Measurements from ENCODE around the gene COL15A1.

COL15A1 gene

DNA sequence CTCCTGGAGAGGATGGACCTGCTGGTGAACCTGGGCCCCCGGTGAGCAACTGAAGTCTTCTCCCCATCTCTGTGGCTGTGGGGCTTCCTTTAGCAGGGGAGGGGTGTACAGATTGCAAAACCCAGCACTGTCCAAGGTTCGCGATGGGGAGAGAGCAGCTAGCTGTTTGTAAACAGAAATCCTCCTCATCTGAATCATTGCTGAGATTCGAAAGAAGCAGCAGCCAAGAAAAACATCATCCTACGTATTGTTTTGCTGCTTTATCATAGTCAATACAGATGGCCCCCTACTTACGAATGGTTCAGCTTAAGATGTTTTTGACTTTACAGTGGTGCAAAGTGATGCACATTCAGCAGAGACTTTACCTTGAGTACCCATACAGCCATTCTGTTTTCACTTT lies 81.3 kb downstream of the COL15A1 start:
- no peaks in the 10 kb centered on the region for H3K9me3 Mint-ChIP-seq
- H3K36me3 Mint-ChIP-seq (ENCODE audit: low read depth): peaks cover 1% of the 10 kb centered on the region
- H3K27ac Mint-ChIP-seq: no peak overlapping the region
- peaks cover 31% of the 10 kb centered on the region for H3K4me1 Mint-ChIP-seq (ENCODE audit: low read depth)
- no peak overlapping the region for H3K4me3 Mint-ChIP-seq
- H3K27me3 Mint-ChIP-seq (ENCODE audit: low read depth): peaks cover 5% of the 10 kb centered on the region

DNA sequence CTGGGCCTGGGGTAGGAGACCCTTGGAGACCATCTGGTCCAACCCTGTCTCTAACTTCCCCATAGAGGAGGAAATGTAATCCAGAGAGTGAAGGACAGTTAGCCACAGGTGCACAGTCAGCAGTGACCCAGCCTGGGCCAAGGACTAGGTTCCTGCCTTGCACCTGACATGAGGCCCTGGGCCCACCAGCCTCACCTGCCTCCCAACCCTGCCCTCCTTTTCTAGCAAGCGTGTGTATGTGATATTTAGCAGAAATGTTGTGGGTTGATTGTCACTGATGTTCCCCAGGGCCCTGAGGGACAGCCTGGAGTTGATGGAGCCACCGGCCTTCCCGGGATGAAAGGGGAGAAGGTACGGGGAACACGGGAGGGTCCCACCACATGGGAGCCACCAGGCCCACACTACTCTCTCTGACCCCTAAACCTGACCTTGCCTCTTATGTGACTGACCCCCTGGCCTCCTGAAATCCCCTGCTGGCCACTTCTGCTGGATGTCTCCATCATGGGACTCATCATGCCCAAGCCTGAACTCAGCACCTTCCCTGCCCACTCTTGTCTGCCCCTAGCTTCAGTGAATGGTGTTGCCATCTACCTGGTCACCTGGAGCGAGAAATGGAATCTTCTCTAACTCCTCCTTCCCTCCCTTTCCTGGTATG lies 82.0 kb downstream of the COL15A1 start:
- H3K4me3 Mint-ChIP-seq: no peak overlapping the region
- H3K4me1 Mint-ChIP-seq (ENCODE audit: low read depth): peaks cover 38% of the 10 kb centered on the region
- no peaks in the 10 kb centered on the region for H3K9me3 Mint-ChIP-seq
- no peak overlapping the region for H3K27ac Mint-ChIP-seq
- H3K27me3 Mint-ChIP-seq (ENCODE audit: low read depth): peaks cover 9% of the 10 kb centered on the region
- peaks cover 4% of the 10 kb centered on the region for H3K36me3 Mint-ChIP-seq (ENCODE audit: low read depth)

GRCh38 chr9:99026271-99026955 lies 82.7 kb downstream of the COL15A1 start:
- Mint-ChIP-seq H3K4me3 (no peak overlapping the region), H3K27me3 (ENCODE audit: low read depth) (peaks cover 9% of the 10 kb centered on the region), H3K36me3 (ENCODE audit: low read depth) (peaks cover 4% of the 10 kb centered on the region), H3K4me1 (ENCODE audit: low read depth) (peaks cover 41% of the 10 kb centered on the region), H3K9me3 (no peaks in the 10 kb centered on the region), H3K27ac (peak overlapping the region; percentile 73)

DNA sequence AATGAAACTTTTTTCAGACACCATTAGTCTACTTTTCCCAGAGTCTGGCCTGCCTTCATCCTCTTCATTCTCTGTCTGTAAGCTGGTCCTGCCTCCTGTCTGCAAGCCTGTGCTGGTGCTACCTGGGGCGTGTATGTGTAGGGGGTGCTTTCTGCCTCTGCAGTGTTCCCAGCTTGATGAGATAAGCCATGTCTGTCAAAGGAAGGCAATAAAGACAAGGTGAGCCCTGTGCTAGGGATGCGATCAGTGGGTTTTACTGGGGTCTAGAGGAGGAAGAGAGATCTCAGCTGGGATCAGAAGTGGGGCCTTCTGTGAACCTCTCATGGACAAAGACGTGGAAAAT lies 83.2 kb downstream of the COL15A1 start:
- Mint-ChIP-seq H3K9me3 (no peaks in the 10 kb centered on the region), H3K27me3 (ENCODE audit: low read depth) (peaks cover 9% of the 10 kb centered on the region), H3K27ac (peak overlapping the region; percentile 73), H3K4me1 (ENCODE audit: low read depth) (peaks cover 41% of the 10 kb centered on the region), H3K36me3 (ENCODE audit: low read depth) (peaks cover 4% of the 10 kb centered on the region), H3K4me3 (no peak overlapping the region)

GRCh38 chr9:99027443-99027842 lies 83.7 kb downstream of the COL15A1 start:
- H3K27ac Mint-ChIP-seq: peak overlapping the region; percentile 73
- H3K27me3 Mint-ChIP-seq (ENCODE audit: low read depth): peaks cover 9% of the 10 kb centered on the region
- peak overlapping the region; percentile 15 for H3K4me3 Mint-ChIP-seq
- peaks cover 41% of the 10 kb centered on the region for H3K4me1 Mint-ChIP-seq (ENCODE audit: low read depth)
- peaks cover 4% of the 10 kb centered on the region for H3K36me3 Mint-ChIP-seq (ENCODE audit: low read depth)
- H3K9me3 Mint-ChIP-seq: no peaks in the 10 kb centered on the region

- Mint-ChIP-seq H3K4me1 (ENCODE audit: low read depth) (peaks cover 45% of the 10 kb centered on the region), H3K4me3 (no peak overlapping the region), H3K27ac (no peak overlapping the region), H3K27me3 (ENCODE audit: low read depth) (peaks cover 3% of the 10 kb centered on the region), H3K36me3 (ENCODE audit: low read depth) (peaks cover 4% of the 10 kb centered on the region), H3K9me3 (no peaks in the 10 kb centered on the region)
Observed at GRCh38 chr9:99029083-99029645, 85.5 kb downstream of the COL15A1 start.

GRCh38 chr9:99030092-99030511 lies 86.4 kb downstream of the COL15A1 start:
- Mint-ChIP-seq H3K27me3 (ENCODE audit: low read depth) (peaks cover 3% of the 10 kb centered on the region), H3K9me3 (no peaks in the 10 kb centered on the region), H3K27ac (no peak overlapping the region), H3K4me1 (ENCODE audit: low read depth) (peaks cover 52% of the 10 kb centered on the region), H3K4me3 (no peak overlapping the region), H3K36me3 (ENCODE audit: low read depth) (peaks cover 4% of the 10 kb centered on the region)

DNA sequence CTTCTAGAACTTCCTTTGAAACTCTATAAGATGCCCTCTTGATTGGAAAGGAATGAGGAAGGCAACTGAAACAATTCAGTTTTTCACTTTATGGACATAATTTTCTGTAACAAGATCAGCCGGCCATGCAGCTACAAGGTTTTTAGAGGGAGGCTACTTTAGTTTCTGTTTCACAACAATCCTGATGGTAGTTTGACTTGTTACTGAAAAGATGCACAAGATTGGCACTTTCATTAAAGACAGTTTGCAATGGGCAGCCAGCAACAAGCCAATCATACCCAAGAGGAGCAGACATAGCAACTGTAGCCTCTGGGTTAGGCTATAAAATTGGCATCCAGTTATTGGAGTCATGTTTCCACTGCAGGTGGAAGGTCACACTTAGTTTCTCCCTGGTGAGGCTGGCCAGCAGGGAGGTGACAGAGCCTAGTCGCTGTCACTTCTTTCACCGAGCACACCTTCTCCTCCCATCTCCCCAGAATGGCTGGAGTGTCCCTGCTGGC lies 87.0 kb downstream of the COL15A1 start:
- Mint-ChIP-seq H3K4me1 (ENCODE audit: low read depth) (peaks cover 53% of the 10 kb centered on the region), H3K27ac (no peak overlapping the region), H3K4me3 (no peak overlapping the region), H3K27me3 (ENCODE audit: low read depth) (peaks cover 3% of the 10 kb centered on the region), H3K9me3 (no peaks in the 10 kb centered on the region), H3K36me3 (ENCODE audit: low read depth) (peaks cover 4% of the 10 kb centered on the region)

- peaks cover 4% of the 10 kb centered on the region for H3K36me3 Mint-ChIP-seq (ENCODE audit: low read depth)
- H3K9me3 Mint-ChIP-seq: no peaks in the 10 kb centered on the region
- peaks cover 52% of the 10 kb centered on the region for H3K4me1 Mint-ChIP-seq (ENCODE audit: low read depth)
- H3K4me3 Mint-ChIP-seq: no peak overlapping the region
- H3K27ac Mint-ChIP-seq: no peak overlapping the region
- H3K27me3 Mint-ChIP-seq (ENCODE audit: low read depth): peaks cover 3% of the 10 kb centered on the region
Observed at GRCh38 chr9:99031319-99031718, 87.6 kb downstream of the COL15A1 start.

DNA sequence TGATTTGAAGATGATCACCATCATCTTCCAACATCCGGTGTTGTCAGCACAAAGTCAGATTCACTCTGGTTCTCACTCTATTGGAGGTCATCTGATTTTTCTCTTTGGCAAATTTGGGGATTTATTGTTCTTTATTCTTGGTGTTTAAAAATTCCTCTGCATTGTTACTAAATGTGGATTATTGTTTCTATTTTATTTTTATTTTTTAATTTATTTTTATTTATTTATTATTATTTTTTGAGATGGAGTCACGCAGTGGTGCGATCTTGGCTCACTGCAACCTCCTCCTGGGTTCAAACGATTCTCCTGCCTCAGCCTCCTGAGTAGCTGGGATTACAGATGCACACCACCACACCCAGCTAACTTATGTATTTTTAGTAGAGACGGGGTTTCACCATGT lies 88.3 kb downstream of the COL15A1 start:
- Mint-ChIP-seq H3K9me3 (no peaks in the 10 kb centered on the region), H3K27ac (no peak overlapping the region), H3K4me3 (no peak overlapping the region), H3K27me3 (ENCODE audit: low read depth) (peaks cover 3% of the 10 kb centered on the region), H3K36me3 (ENCODE audit: low read depth) (peaks cover 2% of the 10 kb centered on the region), H3K4me1 (ENCODE audit: low read depth) (peaks cover 46% of the 10 kb centered on the region)

DNA sequence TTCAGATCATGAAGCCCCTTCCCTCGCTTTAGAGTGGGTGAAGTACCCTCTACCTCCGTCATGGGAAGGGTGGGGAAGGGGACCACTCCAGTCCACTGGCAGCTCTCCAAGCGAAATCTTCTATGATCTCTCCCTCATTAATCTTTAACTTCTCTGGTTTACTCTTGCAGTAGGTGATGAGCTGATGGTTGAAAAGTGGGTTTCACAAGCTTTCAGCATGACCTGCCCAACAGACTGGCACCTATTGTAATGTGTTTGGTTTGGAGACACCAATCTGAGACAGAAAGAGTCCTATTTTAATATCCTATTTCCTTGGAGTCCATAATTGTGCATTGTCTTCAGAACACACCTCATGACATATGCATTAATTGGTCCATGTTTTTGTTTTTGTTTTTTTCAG lies 90.4 kb downstream of the COL15A1 start:
- Mint-ChIP-seq H3K4me3 (no peak overlapping the region), H3K9me3 (no peaks in the 10 kb centered on the region), H3K36me3 (ENCODE audit: low read depth) (peaks cover 2% of the 10 kb centered on the region), H3K4me1 (ENCODE audit: low read depth) (peaks cover 41% of the 10 kb centered on the region), H3K27ac (no peak overlapping the region), H3K27me3 (ENCODE audit: low read depth) (peaks cover 3% of the 10 kb centered on the region)

DNA sequence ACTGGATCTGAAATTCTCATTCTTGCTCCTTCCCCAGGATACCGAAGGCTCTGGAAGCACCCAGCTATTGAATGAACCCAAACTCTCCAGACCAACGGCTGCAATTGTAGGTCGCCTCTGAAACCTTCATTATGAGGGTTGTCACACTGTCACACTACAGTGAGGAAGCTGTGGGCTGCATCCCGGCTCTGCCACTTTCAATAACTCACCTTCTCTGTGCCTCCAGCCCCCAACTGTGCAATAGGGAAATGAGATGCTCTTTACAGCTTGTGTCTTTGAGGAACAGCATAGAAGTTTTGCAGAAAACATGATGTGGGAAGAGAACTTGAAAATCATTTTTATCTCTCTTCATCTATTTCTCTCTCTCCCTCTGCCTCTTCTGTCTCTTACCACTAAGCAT lies 91.6 kb downstream of the COL15A1 start:
- Mint-ChIP-seq H3K9me3 (no peaks in the 10 kb centered on the region), H3K4me1 (ENCODE audit: low read depth) (peaks cover 48% of the 10 kb centered on the region)

DNA sequence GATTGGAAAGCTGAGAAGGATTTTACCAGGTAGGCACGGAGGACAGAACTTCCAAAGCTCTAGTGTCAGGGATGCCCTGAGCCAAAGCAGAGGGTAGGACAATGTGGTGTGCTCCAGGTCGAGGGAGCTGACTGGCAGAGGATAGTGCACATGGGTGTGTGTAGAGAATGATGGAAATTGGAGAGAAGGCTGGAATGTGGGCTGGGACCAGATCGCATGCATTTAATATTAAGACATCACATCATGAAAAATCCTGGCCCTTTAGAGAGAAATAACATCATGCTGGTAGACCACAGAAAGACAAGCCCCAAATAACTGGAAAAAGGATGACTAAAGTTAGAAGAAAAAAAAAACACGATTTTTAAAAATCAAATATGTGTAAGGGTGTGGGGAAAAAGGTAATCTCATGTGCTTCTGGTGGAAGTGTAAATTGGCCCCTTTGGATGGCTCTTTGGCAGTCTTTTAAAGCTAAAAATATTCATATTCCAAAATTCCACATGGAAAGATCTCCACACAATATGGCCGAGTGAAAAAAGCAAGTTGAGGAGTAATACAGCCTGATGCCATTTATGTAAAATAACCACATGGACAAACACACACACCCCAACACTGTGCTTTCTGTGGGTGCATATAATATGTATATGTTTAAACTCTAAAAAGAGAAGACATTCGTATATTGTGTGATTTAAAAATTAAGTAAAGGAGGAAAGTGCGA lies 94.2 kb downstream of the COL15A1 start:
- Mint-ChIP-seq H3K27ac (no peak overlapping the region), H3K4me1 (ENCODE audit: low read depth) (peaks cover 50% of the 10 kb centered on the region), H3K27me3 (ENCODE audit: low read depth) (no peaks in the 10 kb centered on the region), H3K9me3 (no peaks in the 10 kb centered on the region), H3K36me3 (ENCODE audit: low read depth) (no peaks in the 10 kb centered on the region), H3K4me3 (no peak overlapping the region)

More for the DNA sequence above, 91.6 kb downstream of the COL15A1 start:
- Mint-ChIP-seq H3K27ac (no peak overlapping the region), H3K4me3 (no peak overlapping the region), H3K27me3 (ENCODE audit: low read depth) (peaks cover 2% of the 10 kb centered on the region), H3K36me3 (ENCODE audit: low read depth) (peaks cover 1% of the 10 kb centered on the region)

DNA sequence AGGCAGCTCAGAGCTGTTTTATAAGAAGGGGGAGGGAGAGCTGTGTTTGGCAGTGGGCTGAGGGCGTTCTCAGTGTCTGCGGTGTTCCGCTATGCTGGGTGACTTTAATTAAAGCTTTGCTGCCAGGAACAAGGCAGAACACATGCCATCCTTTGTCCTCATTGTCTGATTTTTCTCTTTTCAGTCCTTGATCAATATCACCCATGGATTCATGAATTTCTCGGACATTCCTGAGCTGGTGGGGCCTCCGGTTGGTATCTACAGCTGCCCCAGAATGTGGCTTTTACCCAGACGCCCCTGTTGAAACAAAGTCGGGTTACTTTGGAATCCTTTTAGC lies 94.7 kb downstream of the COL15A1 start:
- Mint-ChIP-seq H3K9me3 (peaks cover 2% of the 10 kb centered on the region), H3K27ac (no peak overlapping the region), H3K36me3 (ENCODE audit: low read depth) (peaks cover 1% of the 10 kb centered on the region), H3K4me3 (no peak overlapping the region), H3K27me3 (ENCODE audit: low read depth) (no peaks in the 10 kb centered on the region), H3K4me1 (ENCODE audit: low read depth) (peaks cover 48% of the 10 kb centered on the region)

Measured in T-helper 1 cell treated with Interleukin-12 subunit alpha and Interleukin-12 subunit beta and Interleukin-4 antibody, amounts not matched to agents 30 μg/mL and 1 μg/mL, for 36 hours (primary cell).